Stomach (tissue), 4 donors: ENCODE data around the gene TANC1.

Experiments used
- POLR2A ChIP-seq, 4 donors: fragments of 450-650 bp; IDR thresholded peaks; one replicate each; pipeline ENCODE4 v1.6.1; 2016; ENCODE audit warnings: antibody characterized with exemption in 4 of 4, control low read depth in 2 of 4, mild to moderate bottlenecking in 1 of 4, moderate library complexity in 1 of 4
- POLR2AphosphoS5 ChIP-seq, 3 donors: sonication (generic); formaldehyde crosslinking; IDR thresholded peaks; one replicate each; pipeline ENCODE4 v1.6.1; 2016; ENCODE audit warnings: antibody characterized with exemption in 3 of 3
- TF ChIP-seq, protein P1 (sequence below), 7 experiments: fragments of 450-650 bp in 4 of 7; fragments of 200-600 bp in 3 of 7; sonication (generic) in 3 of 7; IDR thresholded peaks; one replicate each; pipeline ENCODE4 v1.5.1; 2016 to 2019; ENCODE audit warnings: antibody characterized with exemption in 7 of 7, control low read depth in 2 of 7, mild to moderate bottlenecking in 1 of 7

- TF ChIP-seq, protein P1, sequence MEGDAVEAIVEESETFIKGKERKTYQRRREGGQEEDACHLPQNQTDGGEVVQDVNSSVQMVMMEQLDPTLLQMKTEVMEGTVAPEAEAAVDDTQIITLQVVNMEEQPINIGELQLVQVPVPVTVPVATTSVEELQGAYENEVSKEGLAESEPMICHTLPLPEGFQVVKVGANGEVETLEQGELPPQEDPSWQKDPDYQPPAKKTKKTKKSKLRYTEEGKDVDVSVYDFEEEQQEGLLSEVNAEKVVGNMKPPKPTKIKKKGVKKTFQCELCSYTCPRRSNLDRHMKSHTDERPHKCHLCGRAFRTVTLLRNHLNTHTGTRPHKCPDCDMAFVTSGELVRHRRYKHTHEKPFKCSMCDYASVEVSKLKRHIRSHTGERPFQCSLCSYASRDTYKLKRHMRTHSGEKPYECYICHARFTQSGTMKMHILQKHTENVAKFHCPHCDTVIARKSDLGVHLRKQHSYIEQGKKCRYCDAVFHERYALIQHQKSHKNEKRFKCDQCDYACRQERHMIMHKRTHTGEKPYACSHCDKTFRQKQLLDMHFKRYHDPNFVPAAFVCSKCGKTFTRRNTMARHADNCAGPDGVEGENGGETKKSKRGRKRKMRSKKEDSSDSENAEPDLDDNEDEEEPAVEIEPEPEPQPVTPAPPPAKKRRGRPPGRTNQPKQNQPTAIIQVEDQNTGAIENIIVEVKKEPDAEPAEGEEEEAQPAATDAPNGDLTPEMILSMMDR (IDR thresholded peaks at IDR 0.05): no peak
- no peak for TF ChIP-seq POLR2AphosphoS5 (IDR thresholded peaks at IDR 0.05)
- TF ChIP-seq POLR2A (IDR thresholded peaks at IDR 0.05): no peak
Observed at GRCh38 chr2:159230145-159230877, 261.9 kb downstream of the TANC1 start.
